ENCODE measurements around the gene NAV2.

NAV2 gene

GRCh38 chr11:20087118-20087521 is 374.5 kb downstream of the NAV2 start:
- TF ChIP-seq CTCF (conservative IDR thresholded peaks at IDR 0.05; ENCODE audit: low read depth, low read length), result no peak
- DNase-seq (ENCODE audit: low read depth), result no peak
- no peak overlapping the region for H3K4me3 ChIP-seq (ENCODE audit: low read length)

DNA sequence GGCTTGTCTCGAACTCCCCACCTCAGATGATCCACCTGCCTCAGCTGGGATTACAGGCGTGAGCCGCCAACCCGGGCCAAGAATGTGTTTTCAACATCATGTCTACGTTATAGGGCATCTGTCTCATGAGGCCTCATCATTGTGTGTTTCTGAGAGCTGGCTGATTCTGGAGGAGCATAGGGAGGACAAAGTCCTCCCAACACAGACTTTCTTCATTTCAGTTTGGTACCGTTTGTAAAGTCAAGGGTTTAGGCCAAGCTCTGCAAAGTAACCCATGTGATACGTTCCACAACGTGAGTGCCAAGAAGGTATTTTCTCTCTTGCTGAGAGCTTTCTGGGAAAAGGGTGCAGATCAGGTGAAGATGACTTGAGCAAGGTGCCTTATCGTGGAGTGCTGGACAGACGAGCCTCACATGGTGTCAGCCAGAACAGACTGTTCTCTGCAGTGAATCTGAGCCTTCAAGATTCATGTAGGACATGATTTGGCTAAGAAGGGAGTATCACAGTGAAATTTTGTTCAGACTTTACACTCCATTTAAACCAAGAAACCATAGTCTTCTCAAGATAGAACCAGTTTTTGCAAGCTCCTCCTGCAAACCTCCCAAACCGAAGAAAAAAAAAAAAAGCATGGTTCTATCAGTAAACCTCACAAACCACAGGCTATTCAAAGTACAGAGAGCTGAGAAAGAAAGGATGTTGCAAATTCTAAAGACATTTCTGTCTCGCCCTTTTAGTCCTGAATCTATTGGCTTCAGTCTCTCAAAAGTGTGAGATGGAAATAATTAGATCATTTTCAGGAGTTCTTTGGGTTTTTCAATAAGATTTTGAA is 376.0 kb downstream of the NAV2 start:
- no peak overlapping the region for H3K4me3 ChIP-seq (ENCODE audit: low read length)
- no peak for DNase-seq (ENCODE audit: low read depth)
- no peak for TF ChIP-seq CTCF (conservative IDR thresholded peaks at IDR 0.05; ENCODE audit: low read depth, low read length)

GRCh38 chr11:20089367-20089766 is 376.7 kb downstream of the NAV2 start:
- DNase-seq (ENCODE audit: low read depth), result no peak
- TF ChIP-seq CTCF (conservative IDR thresholded peaks at IDR 0.05; ENCODE audit: low read depth, low read length), result no peak
- H3K4me3 ChIP-seq (ENCODE audit: low read length), result no peak overlapping the region

- no peak for DNase-seq (ENCODE audit: low read depth)
- no peak for TF ChIP-seq CTCF (conservative IDR thresholded peaks at IDR 0.05; ENCODE audit: low read depth, low read length)
Measured at GRCh38 chr11:20089796-20090653, 377.4 kb downstream of the NAV2 start.

GRCh38 chr11:20090654-20091374 is 378.2 kb downstream of the NAV2 start:
- DNase-seq (ENCODE audit: low read depth), result no peak
- no peak overlapping the region for H3K4me3 ChIP-seq (ENCODE audit: low read length)
- no peak for TF ChIP-seq CTCF (conservative IDR thresholded peaks at IDR 0.05; ENCODE audit: low read depth, low read length)

More at GRCh38 chr11:20089796-20090653, 377.4 kb downstream of the NAV2 start:
- H3K4me3 ChIP-seq (ENCODE audit: low read length), result no peak overlapping the region

DNA sequence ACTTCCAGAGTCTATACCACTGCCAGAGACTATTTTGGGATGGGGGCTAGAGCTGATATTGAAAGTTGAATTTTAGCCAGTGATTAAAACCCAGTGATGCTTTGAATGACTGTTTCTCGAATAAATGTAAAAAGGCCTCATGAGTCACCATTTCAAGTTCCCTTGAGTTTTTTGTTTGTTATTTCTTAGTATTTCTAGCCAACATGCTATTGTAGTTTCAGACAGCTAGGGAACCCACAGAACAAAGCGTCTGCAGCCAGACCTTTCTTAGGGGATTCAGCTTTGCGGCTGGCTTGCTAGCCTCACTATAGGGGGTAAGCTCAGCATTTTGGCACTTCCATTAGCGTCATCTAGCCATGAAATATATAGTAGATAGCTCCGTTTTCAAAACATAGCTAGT is 381.1 kb downstream of the NAV2 start:
- DNase-seq (ENCODE audit: low read depth), result no peak
- no peak overlapping the region for H3K4me3 ChIP-seq (ENCODE audit: low read length)
- no peak for TF ChIP-seq CTCF (conservative IDR thresholded peaks at IDR 0.05; ENCODE audit: low read depth, low read length)
